Chondrocyte (in vitro differentiated cells): ENCODE results near the gene DLGAP4. TPM values are rescaled to one million over a fixed set of nuclear protein-coding genes. Genes with fewer than 3 reads are reported as not detected.

ENCODE experiments used
- DNase-seq: peaks from one replicate; pipeline ENCODE4 v3.0.0; 2021; ENCODE audit warnings: mixed read lengths, low spot score
- H3K27ac Mint-ChIP-seq: one replicate; pipeline ENCODE4 v1.8.0; 2021; ENCODE audit warnings: mild to moderate bottlenecking, moderate library complexity, mixed read lengths; ENCODE audit not compliant: unreplicated experiment
- H3K27me3 Mint-ChIP-seq: 2 replicates; pipeline ENCODE4 v1.8.0; 2021; ENCODE audit warnings: low read depth, mixed read lengths
- H3K36me3 Mint-ChIP-seq: 2 replicates; pipeline ENCODE4 v1.8.0; 2021; ENCODE audit warnings: low read depth, mixed read lengths
- H3K4me1 Mint-ChIP-seq: 2 replicates; pipeline ENCODE4 v1.8.0; 2021; ENCODE audit warnings: low read depth, mild to moderate bottlenecking, mixed read lengths
- H3K4me3 Mint-ChIP-seq: one replicate; pipeline ENCODE4 v1.8.0; 2021; ENCODE audit warnings: mild to moderate bottlenecking, moderate library complexity, mixed read lengths; ENCODE audit not compliant: unreplicated experiment
- H3K9me3 Mint-ChIP-seq: 2 replicates; pipeline ENCODE4 v1.8.0; 2021; ENCODE audit warnings: low read depth, mixed read lengths
- total RNA-seq: library from RNA; stranded (reverse); gene quantifications from 3 replicates; pipeline ENCODE4 v1.2.1, GENCODE V29; 2021
- TF ChIP-seq, protein P1 (sequence below): fragments of 200-600 bp; sonication (generic); IDR thresholded peaks from 2 replicates; pipeline ENCODE4 v1.5.0; 2021; ENCODE audit warnings: antibody characterized with exemption, mild to moderate bottlenecking, moderate library complexity

Gene DLGAP4
- total RNA-seq, 1 donor from 2014 or later, result 161 TPM

- no peaks in the 10 kb centered on the region for H3K27me3 Mint-ChIP-seq
- H3K36me3 Mint-ChIP-seq, result peaks cover 34% of the 10 kb centered on the region
- H3K4me3 Mint-ChIP-seq, result no peak overlapping the region
- no peaks in the 10 kb centered on the region for H3K9me3 Mint-ChIP-seq
- H3K4me1 Mint-ChIP-seq, result peaks cover 19% of the 10 kb centered on the region
- no peak overlapping the region for H3K27ac Mint-ChIP-seq
- DNase-seq, result no peak
- TF ChIP-seq, protein P1, sequence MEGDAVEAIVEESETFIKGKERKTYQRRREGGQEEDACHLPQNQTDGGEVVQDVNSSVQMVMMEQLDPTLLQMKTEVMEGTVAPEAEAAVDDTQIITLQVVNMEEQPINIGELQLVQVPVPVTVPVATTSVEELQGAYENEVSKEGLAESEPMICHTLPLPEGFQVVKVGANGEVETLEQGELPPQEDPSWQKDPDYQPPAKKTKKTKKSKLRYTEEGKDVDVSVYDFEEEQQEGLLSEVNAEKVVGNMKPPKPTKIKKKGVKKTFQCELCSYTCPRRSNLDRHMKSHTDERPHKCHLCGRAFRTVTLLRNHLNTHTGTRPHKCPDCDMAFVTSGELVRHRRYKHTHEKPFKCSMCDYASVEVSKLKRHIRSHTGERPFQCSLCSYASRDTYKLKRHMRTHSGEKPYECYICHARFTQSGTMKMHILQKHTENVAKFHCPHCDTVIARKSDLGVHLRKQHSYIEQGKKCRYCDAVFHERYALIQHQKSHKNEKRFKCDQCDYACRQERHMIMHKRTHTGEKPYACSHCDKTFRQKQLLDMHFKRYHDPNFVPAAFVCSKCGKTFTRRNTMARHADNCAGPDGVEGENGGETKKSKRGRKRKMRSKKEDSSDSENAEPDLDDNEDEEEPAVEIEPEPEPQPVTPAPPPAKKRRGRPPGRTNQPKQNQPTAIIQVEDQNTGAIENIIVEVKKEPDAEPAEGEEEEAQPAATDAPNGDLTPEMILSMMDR, result peak; percentile 45
Measured at GRCh38 chr20:36504295-36504694, 198.2 kb downstream of the DLGAP4 start.

- Mint-ChIP-seq H3K27me3 (no peaks in the 10 kb centered on the region), H3K4me1 (peaks cover 4% of the 10 kb centered on the region), H3K4me3 (no peak overlapping the region), H3K9me3 (no peaks in the 10 kb centered on the region), H3K27ac (no peak overlapping the region), H3K36me3 (peaks cover 25% of the 10 kb centered on the region)
- TF ChIP-seq, protein P1, result peak; percentile 67
- no peak for DNase-seq
Measured at GRCh38 chr20:36506253-36506652, 200.1 kb downstream of the DLGAP4 start.

- no peaks in the 10 kb centered on the region for H3K27me3 Mint-ChIP-seq
- H3K4me1 Mint-ChIP-seq, result peaks cover 7% of the 10 kb centered on the region
- no peak for DNase-seq
- no peaks in the 10 kb centered on the region for H3K9me3 Mint-ChIP-seq
- peaks cover 26% of the 10 kb centered on the region for H3K36me3 Mint-ChIP-seq
- H3K27ac Mint-ChIP-seq, result no peak overlapping the region
- no peak overlapping the region for H3K4me3 Mint-ChIP-seq
- TF ChIP-seq, protein P1, result no peak
Measured at GRCh38 chr20:36507746-36508145, 201.6 kb downstream of the DLGAP4 start.

DNA sequence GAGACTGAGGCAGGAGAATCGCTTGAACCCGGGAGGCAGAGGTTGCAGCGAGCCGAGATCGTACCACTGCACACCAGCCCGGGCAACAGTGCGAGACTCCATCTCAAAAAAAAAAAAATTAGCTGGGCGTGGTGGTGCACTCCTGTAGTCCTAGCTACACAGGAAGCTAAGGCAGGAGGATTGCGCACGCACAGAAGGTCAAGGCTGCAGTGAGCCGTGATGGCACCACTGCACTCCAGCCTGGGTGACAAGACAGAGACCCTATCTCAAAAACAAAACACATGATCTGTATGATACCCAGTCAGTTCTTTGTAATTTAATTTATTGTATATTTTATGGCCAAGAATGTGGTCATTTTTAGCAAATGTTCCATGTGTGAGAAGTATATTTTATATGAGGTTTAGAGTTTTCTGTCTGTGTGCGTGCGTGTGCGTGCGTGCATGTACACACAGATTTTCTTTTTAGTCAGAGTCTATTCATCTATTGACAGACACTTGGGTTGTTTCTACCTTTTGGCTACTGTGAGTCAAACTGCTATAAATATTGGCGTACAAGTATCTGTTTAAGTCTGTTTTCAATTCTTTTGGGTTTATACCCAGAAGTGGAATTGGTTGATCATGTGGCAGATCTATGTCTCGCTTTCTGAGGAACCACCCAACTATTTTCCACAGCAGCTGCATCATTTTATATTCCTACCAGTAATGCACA, 213.0 kb downstream of the DLGAP4 start:
- TF ChIP-seq, protein P1, result no peak
- Mint-ChIP-seq H3K27ac (no peak overlapping the region), H3K27me3 (no peaks in the 10 kb centered on the region)

GRCh38 chr20:36519944-36520343, 213.8 kb downstream of the DLGAP4 start:
- Mint-ChIP-seq H3K4me3 (no peak overlapping the region), H3K9me3 (no peaks in the 10 kb centered on the region), H3K27me3 (no peaks in the 10 kb centered on the region), H3K4me1 (peaks cover 56% of the 10 kb centered on the region), H3K36me3 (peaks cover 31% of the 10 kb centered on the region), H3K27ac (peak overlapping the region; percentile 50)
- DNase-seq, result no peak
- TF ChIP-seq, protein P1, result no peak

More for the DNA sequence above, 213.0 kb downstream of the DLGAP4 start:
- Mint-ChIP-seq H3K36me3 (peaks cover 30% of the 10 kb centered on the region), H3K4me1 (peaks cover 54% of the 10 kb centered on the region), H3K4me3 (no peak overlapping the region), H3K9me3 (no peaks in the 10 kb centered on the region)
- no peak for DNase-seq
